H1 (cell line): ENCODE measurements around the gene CGA. TPM values are rescaled to one million over a fixed set of nuclear protein-coding genes. Genes with fewer than 3 reads are reported as not detected.

Experiments
- CHD1 ChIP-seq: IDR thresholded peaks from 2 replicates; pipeline ENCODE4 v1.6.1; 2012; ENCODE audit warnings: low read depth, low read length, improper control_type of control experiment
- CHD7 ChIP-seq: fragments of 300-600 bp; sonication (generic); IDR thresholded peaks from 2 replicates; pipeline ENCODE4 v1.7.1; 2012; ENCODE audit warnings: low read length, moderate library complexity, mild to moderate bottlenecking, inconsistent platforms; ENCODE audit not compliant: insufficient replicate concordance
- JUN ChIP-seq: IDR thresholded peaks from 2 replicates; pipeline ENCODE4 v1.6.1; 2011; ENCODE audit warnings: low read depth, mild to moderate bottlenecking, improper control_type of control experiment, low read length
- JUND ChIP-seq: IDR thresholded peaks from 2 replicates; pipeline ENCODE4 v1.6.1; 2011; ENCODE audit warnings: mild to moderate bottlenecking, improper control_type of control experiment, low read length
- KDM4A ChIP-seq: IDR thresholded peaks from one replicate; pipeline ENCODE4 v1.7.1; 2012; ENCODE audit warnings: low read depth, mild to moderate bottlenecking, moderate library complexity, low read length, inconsistent platforms; ENCODE audit not compliant: severe bottlenecking
- POU5F1 ChIP-seq: IDR thresholded peaks from 2 replicates; pipeline ENCODE4 v1.6.1; 2011; ENCODE audit warnings: low read depth, mild to moderate bottlenecking, low read length, moderate library complexity
- RNF2 ChIP-seq: fragments of 200-900, 300-1000 bp; sonication (generic); IDR thresholded peaks from 2 replicates; pipeline ENCODE4 v1.7.1; 2016; ENCODE audit warnings: borderline replicate concordance, low read depth, mild to moderate bottlenecking, antibody characterized with exemption, low read length; ENCODE audit not compliant: poor library complexity, severe bottlenecking; ENCODE audit errors: missing control alignments
- RXRA ChIP-seq: IDR thresholded peaks from 2 replicates; pipeline ENCODE4 v1.6.1; 2011; ENCODE audit warnings: low read depth, mild to moderate bottlenecking, low read length, moderate library complexity; ENCODE audit not compliant: insufficient read depth
- TAF1 ChIP-seq: IDR thresholded peaks from 2 replicates; pipeline ENCODE4 v1.6.1; 2011; ENCODE audit warnings: mild to moderate bottlenecking, low read depth, low read length
- USF2 ChIP-seq: IDR thresholded peaks from 2 replicates; pipeline ENCODE4 v1.6.1; 2011; ENCODE audit warnings: low read length, improper control_type of control experiment
- YY1 ChIP-seq: IDR thresholded peaks from 2 replicates; pipeline ENCODE4 v1.6.1; 2011; ENCODE audit warnings: low read depth, mild to moderate bottlenecking, low read length
- polyA plus RNA-seq, 7 experiments: library from polyadenylated mRNA; depleted of rRNA in 3 of 7; stranded (reverse) in 5 of 7; unstranded in 2 of 7; fragments of >200 nt in 5 of 7; fragments of 200-250 nt in 2 of 7; gene quantifications; 1 replicate in 5 of 7; 2 replicates in 1 of 7; 4 replicates in 1 of 7; pipeline versions ENCODE4 v1.2.1 to v1.2.3, GENCODE V29; 2011 to 2013; ENCODE audit warnings: missing spikeins in 2 of 7, mixed read lengths in 2 of 7
- total RNA-seq: library from RNA; stranded (reverse); fragmentation: NEBNext Ultra II Directional; extraction: Animal tissue kit (Norgen Biotek cat#: 25700); gene quantifications from 2 replicates; pipeline ENCODE4 v1.2.1, GENCODE V29; 2021

CGA gene
- total and polyA plus RNA-seq, 2 of the 8 experiments (the other 6 are each of a cell fraction or from before 2014, with no cell fraction given), result not detected

- TF ChIP-seq CHD7 (no peak), YY1 (no peak), RNF2 (no peak), KDM4A (no peak), RXRA (no peak), CHD1 (no peak), JUND (no peak), USF2 (no peak), TAF1 (no peak), JUN (no peak), POU5F1 (no peak)
Measured at GRCh38 chr6:87118054-87118453, 23.1 kb upstream of the CGA start (continued).
